Colonic mucosa (tissue), 4 donors: Measurements from ENCODE around the gene GDPD5. TPM values are rescaled to one million over a fixed set of nuclear protein-coding genes. Genes with fewer than 3 reads are reported as not detected.

Source experiments
- DNase-seq: peaks from one replicate; pipeline ENCODE4 v3.0.0-alpha.2; 2020
- H3K27ac ChIP-seq: fragments of 200-600 bp; one replicate; pipeline ENCODE4 v1.8.0; 2021
- H3K27me3 ChIP-seq: fragments of 200-600 bp; one replicate; pipeline ENCODE4 v1.8.0; 2021
- H3K36me3 ChIP-seq: fragments of 200-600 bp; one replicate; pipeline ENCODE4 v1.8.0; 2021
- H3K4me1 ChIP-seq: fragments of 200-600 bp; one replicate; pipeline ENCODE4 v1.8.0; 2021; ENCODE audit warnings: mild to moderate bottlenecking
- H3K4me3 ChIP-seq: fragments of 200-600 bp; one replicate; pipeline ENCODE4 v1.8.0; 2021
- H3K9ac ChIP-seq, 2 donors: one replicate each; pipeline ENCODE4 v1.7.0; 2013; ENCODE audit warnings: control low read depth in 2 of 2, low read depth in 2 of 2, low read length in 2 of 2
- H3K9me3 ChIP-seq: fragments of 200-600 bp; one replicate; pipeline ENCODE4 v1.8.0; 2021
- CTCF ChIP-seq: fragments of 200-600 bp; IDR thresholded peaks from one replicate; pipeline ENCODE4 v1.8.0; 2022; ENCODE audit warnings: antibody characterized with exemption, mild to moderate bottlenecking
- intact Hi-C: fragments of 100-400 bp; cut with DNase I; formaldehyde crosslinking; loops from one replicate; pipeline ENCODE4 v1.14.1; 2022
- total RNA-seq, 2 donors: library from RNA; stranded (reverse); fragmentation: NEBNext Ultra II Directional in 1 of 2; extraction: Animal tissue kit (Norgen Biotek cat#: 25700) in 1 of 2; gene quantifications; one replicate each; pipeline ENCODE4 v1.2.1, GENCODE V29; 2021
- donor health status: healthy.
- donor health status: DM: no; HTN: no; CAD: no.
- donor health status: DM: no; HTN: no; CAD: no.

The GDPD5 gene
- total RNA-seq, 2 donors from 2014 or later, result 2.6 to 4.1 TPM

GRCh38 chr11:75507571-75507970, 18.2 kb downstream of the GDPD5 start:
- intact Hi-C loops, result no loop called here
- no peak for TF ChIP-seq CTCF
- no peaks in the 10 kb centered on the region for H3K9me3 ChIP-seq
- no peak for DNase-seq
- no peak overlapping the region for H3K4me3 ChIP-seq
- H3K27ac ChIP-seq, result no peak overlapping the region
- H3K4me1 ChIP-seq, result no peaks in the 10 kb centered on the region
- H3K27me3 ChIP-seq, result no peaks in the 10 kb centered on the region
- no peak overlapping the region for H3K9ac ChIP-seq
- H3K36me3 ChIP-seq, result no peaks in the 10 kb centered on the region

- no peaks in the 10 kb centered on the region for H3K4me1 ChIP-seq
- H3K27ac ChIP-seq, result no peak overlapping the region
- no peaks in the 10 kb centered on the region for H3K9me3 ChIP-seq
These were observed 18.9 kb downstream of the GDPD5 start for GRCh38 chr11:75506827-75507226.

GRCh38 chr11:75505916-75506692, 19.6 kb downstream of the GDPD5 start:
- Histone ChIP-seq H3K27ac (no peak overlapping the region), H3K4me1 (no peaks in the 10 kb centered on the region), H3K36me3 (no peaks in the 10 kb centered on the region), H3K9ac (no peak overlapping the region), H3K9me3 (no peaks in the 10 kb centered on the region), H3K27me3 (no peaks in the 10 kb centered on the region), H3K4me3 (no peak overlapping the region)
- no peak for DNase-seq
- intact Hi-C loops, result no loop called here
- no peak for TF ChIP-seq CTCF

More at GRCh38 chr11:75506827-75507226, 18.9 kb downstream of the GDPD5 start:
- no peak for TF ChIP-seq CTCF
- no peaks in the 10 kb centered on the region for H3K36me3 ChIP-seq
- H3K27me3 ChIP-seq, result no peaks in the 10 kb centered on the region
- no peak overlapping the region for H3K9ac ChIP-seq
- H3K4me3 ChIP-seq, result no peak overlapping the region
- intact Hi-C loops, result no loop called here
- no peak for DNase-seq

- intact Hi-C loops, result no loop called here
- DNase-seq, result no peak
- Histone ChIP-seq H3K27ac (no peak overlapping the region), H3K9me3 (no peaks in the 10 kb centered on the region), H3K9ac (no peak overlapping the region), H3K27me3 (no peaks in the 10 kb centered on the region), H3K36me3 (no peaks in the 10 kb centered on the region), H3K4me3 (no peak overlapping the region), H3K4me1 (no peaks in the 10 kb centered on the region)
- TF ChIP-seq CTCF, result no peak
These were observed 21.2 kb downstream of the GDPD5 start for GRCh38 chr11:75504501-75504900.

GRCh38 chr11:75503531-75504099, 22.1 kb downstream of the GDPD5 start:
- no peak for DNase-seq
- H3K9me3 ChIP-seq, result no peaks in the 10 kb centered on the region
- no peak overlapping the region for H3K9ac ChIP-seq
- TF ChIP-seq CTCF, result no peak
- no peaks in the 10 kb centered on the region for H3K4me1 ChIP-seq
- no peaks in the 10 kb centered on the region for H3K36me3 ChIP-seq
- intact Hi-C loops, result no loop called here
- no peak overlapping the region for H3K27ac ChIP-seq
- H3K4me3 ChIP-seq, result no peak overlapping the region
- no peaks in the 10 kb centered on the region for H3K27me3 ChIP-seq
